GM20431 (cell line): Measurements from ENCODE around the gene MED23.

Source experiments
- in situ Hi-C: fragments of 300-500 bp; cut with MseI, MboI; formaldehyde crosslinking; loops from one replicate; pipeline ENCODE4 v1.15.0; 2020; ENCODE audit warnings: low sequenced_read_pairs; ENCODE audit not compliant: unreplicated experiment

Gene MED23, protein sequence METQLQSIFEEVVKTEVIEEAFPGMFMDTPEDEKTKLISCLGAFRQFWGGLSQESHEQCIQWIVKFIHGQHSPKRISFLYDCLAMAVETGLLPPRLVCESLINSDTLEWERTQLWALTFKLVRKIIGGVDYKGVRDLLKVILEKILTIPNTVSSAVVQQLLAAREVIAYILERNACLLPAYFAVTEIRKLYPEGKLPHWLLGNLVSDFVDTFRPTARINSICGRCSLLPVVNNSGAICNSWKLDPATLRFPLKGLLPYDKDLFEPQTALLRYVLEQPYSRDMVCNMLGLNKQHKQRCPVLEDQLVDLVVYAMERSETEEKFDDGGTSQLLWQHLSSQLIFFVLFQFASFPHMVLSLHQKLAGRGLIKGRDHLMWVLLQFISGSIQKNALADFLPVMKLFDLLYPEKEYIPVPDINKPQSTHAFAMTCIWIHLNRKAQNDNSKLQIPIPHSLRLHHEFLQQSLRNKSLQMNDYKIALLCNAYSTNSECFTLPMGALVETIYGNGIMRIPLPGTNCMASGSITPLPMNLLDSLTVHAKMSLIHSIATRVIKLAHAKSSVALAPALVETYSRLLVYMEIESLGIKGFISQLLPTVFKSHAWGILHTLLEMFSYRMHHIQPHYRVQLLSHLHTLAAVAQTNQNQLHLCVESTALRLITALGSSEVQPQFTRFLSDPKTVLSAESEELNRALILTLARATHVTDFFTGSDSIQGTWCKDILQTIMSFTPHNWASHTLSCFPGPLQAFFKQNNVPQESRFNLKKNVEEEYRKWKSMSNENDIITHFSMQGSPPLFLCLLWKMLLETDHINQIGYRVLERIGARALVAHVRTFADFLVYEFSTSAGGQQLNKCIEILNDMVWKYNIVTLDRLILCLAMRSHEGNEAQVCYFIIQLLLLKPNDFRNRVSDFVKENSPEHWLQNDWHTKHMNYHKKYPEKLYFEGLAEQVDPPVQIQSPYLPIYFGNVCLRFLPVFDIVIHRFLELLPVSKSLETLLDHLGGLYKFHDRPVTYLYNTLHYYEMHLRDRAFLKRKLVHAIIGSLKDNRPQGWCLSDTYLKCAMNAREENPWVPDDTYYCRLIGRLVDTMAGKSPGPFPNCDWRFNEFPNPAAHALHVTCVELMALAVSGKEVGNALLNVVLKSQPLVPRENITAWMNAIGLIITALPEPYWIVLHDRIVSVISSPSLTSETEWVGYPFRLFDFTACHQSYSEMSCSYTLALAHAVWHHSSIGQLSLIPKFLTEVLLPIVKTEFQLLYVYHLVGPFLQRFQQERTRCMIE (N-terminal part only)

DNA sequence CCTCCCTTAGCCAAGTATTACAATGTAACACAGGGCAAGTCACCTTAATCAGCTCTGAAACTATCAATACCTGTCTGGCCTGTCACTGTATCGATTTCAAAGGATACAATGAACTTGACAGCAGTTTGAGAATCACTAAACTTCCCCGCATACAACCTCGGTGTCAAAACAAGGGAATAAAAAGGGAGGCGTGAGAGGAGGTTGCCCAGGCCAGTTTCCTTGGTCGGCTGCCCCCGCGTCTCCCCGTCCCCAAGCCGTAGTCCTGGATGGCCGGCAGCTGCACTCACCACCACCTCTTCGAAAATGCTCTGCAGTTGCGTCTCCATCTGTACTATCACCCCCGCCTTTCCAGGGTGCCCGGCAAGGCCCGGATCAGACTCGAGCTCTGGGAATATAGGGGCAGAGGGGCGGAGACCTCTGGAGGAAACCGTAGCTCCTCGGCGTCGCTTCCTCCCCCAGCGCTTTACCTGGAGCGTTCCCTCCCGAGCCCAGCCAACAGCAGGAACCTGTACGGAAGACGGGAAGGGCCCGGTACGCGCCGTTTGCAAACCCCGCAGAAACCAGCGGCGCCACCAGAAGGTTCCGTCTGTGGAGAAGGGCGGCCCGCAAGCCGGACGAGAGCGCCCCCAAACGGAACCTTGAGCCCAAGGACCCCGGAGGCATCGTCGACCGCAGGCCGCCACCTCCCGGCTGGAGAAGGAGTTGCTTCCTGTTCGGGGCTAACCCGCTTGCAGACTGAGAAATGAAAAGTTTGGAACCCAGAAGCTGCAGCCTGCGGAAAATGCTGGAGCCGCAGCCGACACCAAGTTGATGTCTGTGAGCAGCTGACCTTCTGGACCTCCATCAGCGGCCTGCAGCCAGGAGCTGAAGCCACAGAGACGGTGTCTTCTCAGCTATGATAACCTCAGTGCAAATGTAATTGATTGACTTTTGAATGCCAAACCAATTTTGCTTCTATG is at the start of gene MED23:
Gene MED23 (minus strand): TSS at position 519 of the 959 bp plus-strand sequence. CDS start 193 bp downstream, at position 326.
- in situ Hi-C loops: no loop called here

DNA sequence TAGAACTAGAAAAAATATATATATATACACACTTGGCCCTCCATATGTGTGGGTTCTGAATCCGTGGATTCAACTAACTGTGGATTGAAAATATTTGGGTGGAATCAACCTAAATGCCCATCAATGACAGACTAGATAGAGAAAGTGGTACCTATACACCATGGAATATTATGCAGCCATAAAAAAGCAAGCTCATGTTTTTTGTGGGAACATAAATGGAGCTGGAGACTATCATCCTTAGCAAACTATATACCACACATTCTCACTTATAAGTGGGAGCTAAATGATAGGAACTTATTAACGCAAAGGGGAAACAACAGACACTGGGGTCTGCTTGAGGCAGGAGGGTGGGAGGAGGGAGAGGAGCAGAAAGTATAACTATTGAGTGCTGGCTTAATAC is 45.1 kb upstream of the MED23 start:
- in situ Hi-C loops: no loop called here

DNA sequence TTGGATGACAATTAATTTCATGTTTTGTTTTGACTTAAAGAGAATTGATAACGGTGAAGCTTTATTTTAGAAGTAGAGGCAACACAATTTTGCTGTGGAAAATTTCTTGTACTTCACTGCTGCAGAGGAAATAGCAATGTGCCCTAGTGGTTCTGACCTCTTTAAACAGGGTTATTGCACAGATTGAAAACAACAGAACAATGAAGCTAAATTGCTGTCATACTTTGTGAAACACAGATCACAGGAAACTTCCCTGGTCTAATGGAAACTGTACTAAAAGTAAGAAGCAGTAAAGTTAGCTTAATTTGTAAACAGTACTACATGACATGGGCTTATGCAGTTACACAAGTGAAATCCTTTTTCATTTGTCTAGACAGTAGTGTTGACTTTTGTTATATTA is 41.8 kb upstream of the MED23 start:
- in situ Hi-C loops: no loop called here

DNA sequence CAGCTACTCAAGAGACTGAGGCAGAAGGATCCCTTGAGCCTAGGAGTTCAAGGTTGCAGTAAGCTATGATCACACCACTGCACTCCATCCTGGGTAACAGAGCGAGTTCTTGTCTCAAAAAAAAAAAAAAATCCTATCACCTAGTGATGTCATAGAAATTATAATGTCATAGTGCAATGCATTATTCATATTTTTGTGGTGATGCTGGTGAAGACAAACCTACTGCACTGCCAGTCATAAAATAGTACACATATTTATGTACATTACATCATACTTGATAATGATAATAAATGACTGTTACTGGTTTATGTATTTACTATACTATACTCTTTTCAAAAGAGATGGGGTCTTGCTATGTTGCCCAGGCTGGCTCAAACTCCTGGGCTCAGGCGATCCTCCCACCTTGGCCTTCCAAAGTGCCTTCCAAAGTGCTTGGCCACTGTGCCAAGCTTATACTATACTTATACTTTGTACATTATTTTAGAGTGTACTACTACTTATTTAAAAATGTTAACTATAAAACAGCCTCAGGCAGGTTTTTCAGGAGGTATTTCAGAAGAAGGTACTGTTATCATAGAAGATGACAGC is 35.6 kb upstream of the MED23 start:
- in situ Hi-C loops: no loop called here

DNA sequence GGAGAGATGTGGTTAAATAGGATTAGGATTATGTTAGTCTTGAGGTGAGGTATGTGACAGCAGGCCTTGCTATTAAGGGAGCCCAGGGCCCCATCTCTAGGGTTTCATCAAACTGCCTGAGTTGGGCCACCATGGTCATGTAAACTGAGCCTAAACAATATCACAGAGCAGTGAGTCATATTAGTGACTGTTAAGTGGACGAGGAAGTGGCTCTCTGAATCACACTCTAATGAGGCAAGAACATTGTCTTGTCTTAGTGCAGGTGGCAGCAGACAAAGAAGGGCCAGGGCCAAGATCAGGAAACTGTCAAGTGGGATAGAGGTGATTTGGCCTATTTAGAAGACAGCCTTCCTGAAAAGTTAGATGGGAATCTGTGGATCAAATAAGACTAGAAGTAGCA is 32.2 kb upstream of the MED23 start:
- in situ Hi-C loops: no loop called here

DNA sequence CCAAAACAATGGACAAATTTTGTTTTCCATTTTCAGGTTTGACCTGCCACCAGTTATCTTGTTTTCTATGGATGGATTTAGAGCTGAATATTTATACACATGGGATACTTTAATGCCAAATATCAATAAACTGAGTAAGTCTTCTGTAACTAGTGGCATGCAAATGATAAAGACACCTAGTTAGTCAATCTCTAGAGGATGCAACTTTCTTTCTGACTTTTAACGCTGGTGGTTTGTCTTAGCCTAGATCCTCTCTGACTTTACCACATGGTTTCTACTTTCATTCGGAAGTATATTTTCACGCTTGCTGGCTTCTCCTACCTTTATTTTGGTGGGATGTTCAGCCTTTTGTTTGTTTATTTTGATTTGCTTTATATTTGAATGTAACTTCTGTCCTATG is 30.2 kb upstream of the MED23 start:
- in situ Hi-C loops: no loop called here

DNA sequence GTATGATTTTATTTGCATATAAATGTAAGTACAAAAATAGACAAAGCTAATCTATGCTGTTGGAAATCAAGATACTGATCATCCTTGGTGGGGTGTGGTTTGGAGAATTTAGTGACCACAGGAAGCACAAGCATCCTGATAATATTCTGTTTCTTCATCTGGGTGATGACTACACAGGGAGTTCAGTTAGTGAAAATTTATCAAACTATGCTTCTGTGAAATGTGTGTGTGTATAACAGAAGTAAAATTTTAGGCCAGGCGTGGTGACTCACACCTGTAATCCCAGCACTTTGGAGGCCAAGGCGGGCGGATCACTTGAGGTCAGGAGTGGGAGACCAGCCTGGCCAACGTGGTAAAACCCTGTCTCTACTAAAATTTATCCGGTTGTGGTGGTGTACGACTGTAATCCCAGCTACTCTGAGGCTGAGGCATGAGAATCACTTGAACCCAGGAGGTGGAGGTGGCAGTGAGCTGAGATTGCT is 29.6 kb upstream of the MED23 start:
- in situ Hi-C loops: no loop called here

DNA sequence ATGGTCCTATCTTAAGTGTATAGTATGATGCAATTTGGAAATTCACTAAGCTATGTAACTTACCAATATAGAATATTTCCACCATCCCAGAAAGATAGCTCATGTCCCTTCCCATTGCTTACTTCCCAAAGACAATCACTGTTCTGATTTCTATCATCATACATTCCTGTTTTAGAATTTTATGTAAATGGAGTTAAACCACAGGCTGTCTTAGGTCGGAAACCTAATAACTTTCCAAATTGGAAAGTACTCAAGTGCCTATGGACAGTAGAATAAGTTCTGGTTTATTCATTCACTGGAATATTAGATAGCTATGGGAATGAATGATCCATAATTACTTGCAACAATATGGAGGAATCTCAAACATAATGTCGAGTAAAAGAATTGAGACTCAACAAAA is 29.2 kb upstream of the MED23 start:
- in situ Hi-C loops: no loop called here

DNA sequence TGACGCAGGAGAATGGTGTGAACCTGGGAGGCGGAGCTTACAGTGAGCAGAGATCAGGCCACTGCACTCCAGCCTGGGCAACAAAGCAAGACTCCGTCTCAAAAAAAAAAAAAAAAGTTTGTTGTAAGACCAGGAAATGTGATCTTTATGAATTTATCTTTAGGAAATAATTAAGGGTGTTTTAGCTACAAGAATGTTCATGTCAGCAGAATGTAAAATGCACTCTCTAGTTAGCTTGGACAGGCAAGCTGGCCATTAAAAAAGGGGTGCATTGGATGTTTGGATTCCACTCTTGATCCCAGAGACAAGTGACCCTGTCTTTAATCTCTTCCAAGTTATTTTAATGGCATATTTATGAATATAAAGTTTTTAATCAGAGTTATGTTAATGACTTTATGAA is 28.6 kb upstream of the MED23 start:
- in situ Hi-C loops: no loop called here

DNA sequence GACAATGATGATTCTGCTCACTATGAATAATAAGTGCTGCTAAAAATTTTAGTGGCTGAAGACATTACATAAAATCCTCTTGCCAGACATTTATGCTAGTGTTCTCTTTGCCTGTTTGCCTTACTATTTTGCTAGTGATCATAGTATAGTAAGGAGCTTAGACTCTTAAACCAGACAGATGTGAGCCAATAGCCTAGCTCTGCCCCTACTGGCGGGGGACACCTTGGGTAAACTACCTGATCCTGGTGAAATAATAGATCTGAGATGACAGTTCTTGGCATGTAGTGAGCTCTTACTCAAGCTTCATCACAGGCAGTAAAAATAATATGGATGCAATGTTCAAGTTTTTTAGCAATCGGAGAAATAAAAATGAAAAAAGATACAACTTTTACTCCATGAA is 27.9 kb upstream of the MED23 start:
- in situ Hi-C loops: no loop called here

DNA sequence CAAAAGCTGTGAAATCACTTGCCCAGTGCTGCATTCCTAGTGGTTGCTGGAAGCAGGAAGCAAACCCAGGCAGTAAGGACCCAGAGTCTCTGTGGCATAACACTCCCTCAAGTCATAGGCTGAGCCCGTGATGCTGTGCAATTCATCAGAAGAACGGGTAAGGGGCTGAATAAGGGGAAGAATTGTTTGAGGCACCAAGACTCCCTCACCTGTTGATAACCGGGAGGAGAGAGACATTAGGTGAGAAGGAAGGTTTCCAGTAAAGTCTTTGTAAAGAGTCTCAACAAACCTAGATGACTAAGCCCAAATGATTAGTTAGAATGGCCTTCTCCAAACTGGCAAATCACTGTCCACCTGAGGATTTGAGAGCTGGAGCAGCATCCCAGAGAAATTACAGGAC is 27.3 kb upstream of the MED23 start:
- in situ Hi-C loops: no loop called here

DNA sequence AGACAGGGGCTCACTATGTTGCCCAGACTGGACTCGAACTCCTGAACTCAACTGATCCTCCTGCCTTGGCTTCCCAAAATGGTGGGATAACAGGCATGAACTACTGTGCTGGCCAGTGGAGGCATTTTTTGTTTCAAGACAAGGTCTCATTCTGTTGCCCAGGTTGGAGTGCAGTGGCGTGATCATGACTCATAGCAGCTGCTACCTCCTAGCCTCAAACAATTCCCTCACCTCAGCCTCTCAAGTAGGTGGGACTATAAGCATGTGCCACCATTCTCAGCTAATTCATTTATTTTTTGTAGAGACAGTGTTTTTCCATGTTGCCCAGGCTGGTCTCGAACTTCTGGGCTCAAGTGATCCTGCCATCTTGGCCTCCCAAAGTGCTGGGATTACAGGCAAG is 26.3 kb upstream of the MED23 start:
- in situ Hi-C loops: no loop called here

DNA sequence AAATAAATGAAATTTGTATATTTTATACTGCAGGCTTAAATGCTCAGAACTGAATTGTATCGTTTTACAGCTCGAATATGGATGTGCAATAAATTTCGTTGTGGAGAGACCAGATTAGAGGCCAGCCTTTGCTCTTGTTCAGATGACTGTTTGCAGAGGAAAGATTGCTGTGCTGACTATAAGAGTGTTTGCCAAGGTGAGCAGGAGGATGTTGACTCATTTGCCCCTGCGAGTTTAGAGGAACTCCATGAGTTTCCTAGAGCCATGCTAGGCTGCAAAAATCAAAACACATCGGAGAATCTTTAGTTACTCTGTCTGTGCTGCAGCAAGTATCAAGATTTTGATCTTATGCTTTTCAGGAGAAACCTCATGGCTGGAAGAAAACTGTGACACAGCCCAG is 24.4 kb upstream of the MED23 start:
- in situ Hi-C loops: no loop called here

DNA sequence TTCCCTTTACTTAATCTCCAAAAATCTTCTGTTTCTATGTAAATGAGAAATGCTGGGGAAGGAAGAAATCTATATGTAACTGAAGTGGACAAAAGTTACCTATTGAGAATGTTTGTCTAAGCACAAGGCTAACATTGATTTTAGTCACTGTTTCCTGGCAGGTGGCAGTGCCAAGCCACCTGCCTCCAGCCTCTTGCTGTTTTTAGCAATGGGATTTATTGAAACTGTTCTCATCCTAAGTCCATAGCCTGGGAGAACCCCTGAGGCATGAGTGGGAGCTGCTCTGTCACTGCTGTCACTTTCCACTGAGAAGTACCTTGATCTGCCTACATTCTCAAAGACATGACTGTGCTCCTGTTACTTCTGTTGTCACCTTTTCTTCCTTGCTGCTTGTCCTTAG is 23.7 kb upstream of the MED23 start:
- in situ Hi-C loops: no loop called here

DNA sequence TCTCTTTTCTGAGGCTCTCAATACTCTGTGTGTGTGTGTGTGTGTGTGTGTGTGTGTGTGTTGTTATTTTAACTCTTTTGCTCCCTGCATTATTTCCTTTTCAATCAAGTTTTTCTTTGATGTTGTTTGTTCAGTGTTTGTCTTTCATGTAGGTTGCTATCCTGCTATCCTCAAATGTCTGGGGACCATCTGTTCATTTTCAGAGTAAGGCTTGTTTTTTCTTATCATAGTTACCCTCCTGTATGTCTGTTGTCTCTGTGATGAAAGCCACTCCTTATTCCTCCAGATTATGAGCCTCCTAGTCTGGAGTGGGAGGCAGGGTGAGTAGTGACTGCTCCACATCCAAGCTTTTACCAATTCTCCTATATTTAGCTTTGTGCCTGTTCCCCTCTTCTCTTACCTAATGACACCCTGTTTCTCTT is 18.2 kb upstream of the MED23 start:
- in situ Hi-C loops: no loop called here

DNA sequence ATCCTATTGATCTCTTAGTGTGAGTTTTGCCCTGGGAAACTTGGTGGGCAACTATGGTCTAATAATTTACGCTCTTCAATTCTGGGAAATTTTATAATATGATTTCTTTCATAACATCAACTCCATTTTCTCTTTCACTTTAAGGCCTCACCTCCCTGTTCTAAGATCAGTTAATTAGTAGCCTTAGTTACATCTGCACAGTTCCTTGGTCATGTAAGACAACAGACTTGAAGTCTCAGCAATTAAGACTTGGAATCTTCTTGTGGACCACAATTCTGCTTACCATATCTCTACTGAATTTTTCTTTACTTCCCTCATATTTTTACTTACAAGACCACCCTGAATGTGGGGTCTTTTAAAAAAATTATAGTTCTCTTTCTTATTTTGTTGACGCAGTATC is 17.8 kb upstream of the MED23 start:
- in situ Hi-C loops: no loop called here

DNA sequence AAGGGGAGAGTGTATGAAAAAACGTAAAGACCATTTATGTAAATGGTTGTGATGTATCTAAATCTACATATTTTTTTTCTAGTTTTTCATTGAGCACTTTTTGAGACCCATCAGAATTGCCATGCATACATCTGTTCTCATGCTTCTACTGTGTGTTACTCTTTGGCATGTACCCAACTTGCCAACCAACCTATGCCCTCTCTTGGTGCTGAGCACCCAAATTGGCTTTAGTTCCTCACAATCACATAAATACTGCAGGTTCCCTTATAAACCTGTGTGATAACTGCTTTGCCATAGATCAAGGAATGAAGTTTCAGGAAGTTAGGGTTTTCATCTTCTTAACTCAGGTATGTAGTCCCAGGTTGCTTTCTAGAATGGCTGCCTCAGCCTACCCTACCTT is 16.9 kb upstream of the MED23 start:
- in situ Hi-C loops: no loop called here

DNA sequence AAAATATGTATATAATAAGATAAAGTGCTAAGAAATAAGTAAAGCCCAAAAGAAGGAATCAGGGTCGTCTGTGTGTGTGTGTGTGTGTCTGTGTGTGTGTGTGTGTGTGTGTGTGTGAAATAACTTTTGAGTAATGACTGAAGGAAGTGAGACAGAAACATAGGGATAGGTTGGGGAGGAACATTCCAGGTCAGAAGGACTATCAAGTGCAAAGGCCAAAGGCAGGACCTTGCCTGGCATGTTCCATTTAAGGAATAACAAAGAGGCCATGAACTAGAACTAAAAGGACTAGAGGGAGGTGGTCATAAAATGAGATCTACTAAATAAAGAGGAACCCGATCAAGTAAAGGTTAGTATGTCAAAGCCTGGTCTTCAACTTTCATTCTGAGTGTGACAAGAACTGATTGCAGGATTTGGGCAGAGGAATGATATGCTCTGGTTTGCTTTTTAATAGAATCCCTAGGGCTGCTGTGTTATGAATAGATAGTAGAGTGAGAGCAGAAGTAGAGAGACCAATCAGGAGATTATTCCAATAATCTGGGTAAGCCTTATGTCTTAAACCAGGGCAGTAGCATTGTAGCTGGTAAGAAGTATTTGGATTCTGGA is 15.9 kb upstream of the MED23 start:
- in situ Hi-C loops: no loop called here
